Left ventricle myocardium superior (tissue), 1 donor: ENCODE data around the gene ZNF684. TPM values are rescaled to one million over a fixed set of nuclear protein-coding genes. Genes with fewer than 3 reads are reported as not detected.
"Not testable (repeated sequence)": the region's sequence is repeated elsewhere in the genome, so short reads cannot be mapped to it uniquely, and the experiment has no call there.

ENCODE experiments used
- ATAC-seq: fragments of 200-7000 bp; cut with Tn5 transposase; one replicate; pipeline ENCODE4 v1.9.1; 2020; ENCODE audit warnings: mild to moderate bottlenecking, moderate library complexity
- DNase-seq: peaks from one replicate; pipeline ENCODE4 v3.0.0-alpha.2; 2020
- intact Hi-C: fragments of 100-400 bp; cut with micrococcal nuclease; formaldehyde crosslinking; loops from one replicate; pipeline ENCODE4 v1.11.0; 2022
- total RNA-seq: library from RNA; stranded (reverse); fragmentation: NEBNext Ultra II Directional; extraction: Animal tissue kit (Norgen Biotek cat#: 25700); gene quantifications from one replicate; pipeline ENCODE4 v1.2.1, GENCODE V29; 2021
- donor health status: DM: no; HTN: yes; CAD: no; lungs with severe emphysema.

ZNF684 gene
- total RNA-seq, 1 donor from 2014 or later, result 8.6 TPM

DNA sequence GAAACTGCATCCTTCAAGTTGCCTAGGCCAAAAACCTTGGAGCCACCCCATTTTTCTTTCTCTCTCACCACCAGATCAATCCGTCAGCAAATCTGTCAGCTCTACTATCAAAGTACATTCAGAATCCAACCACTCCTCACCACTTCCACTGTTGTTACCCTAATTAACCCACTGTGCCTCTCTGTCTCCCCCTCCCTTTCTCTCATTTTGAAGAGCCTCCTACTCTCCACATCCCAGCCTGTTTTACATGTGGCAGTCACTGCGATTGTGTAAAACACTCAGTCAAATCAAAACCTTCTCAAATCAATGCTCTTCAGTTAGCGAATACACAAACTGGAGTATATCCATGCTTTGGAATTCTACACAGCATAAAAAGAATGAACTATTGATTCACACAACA lies 33.1 kb downstream of the ZNF684 start:
- ATAC-seq (no peak), DNase-seq (no peak)
- intact Hi-C loops, result no loop called here

DNA sequence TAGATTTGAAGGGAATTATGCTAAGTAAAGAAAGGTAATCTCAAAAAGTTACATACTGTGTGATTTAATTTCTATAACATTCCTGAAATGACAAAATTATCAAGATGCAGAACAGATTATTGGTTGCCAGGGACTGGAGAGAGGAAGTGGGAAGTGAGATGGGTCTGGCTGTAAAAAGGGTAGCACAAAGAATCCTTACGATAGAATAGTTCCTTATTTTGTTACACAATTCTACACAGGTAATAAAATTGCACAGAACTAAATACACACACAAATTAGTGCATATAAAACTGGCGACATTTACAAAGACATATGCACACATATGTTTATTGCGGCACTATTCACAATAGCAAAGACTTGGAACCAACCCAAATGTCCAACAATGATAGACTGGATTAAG lies 33.5 kb downstream of the ZNF684 start:
- intact Hi-C loops, result no loop called here
- ATAC-seq (no peak), DNase-seq (no peak)

DNA sequence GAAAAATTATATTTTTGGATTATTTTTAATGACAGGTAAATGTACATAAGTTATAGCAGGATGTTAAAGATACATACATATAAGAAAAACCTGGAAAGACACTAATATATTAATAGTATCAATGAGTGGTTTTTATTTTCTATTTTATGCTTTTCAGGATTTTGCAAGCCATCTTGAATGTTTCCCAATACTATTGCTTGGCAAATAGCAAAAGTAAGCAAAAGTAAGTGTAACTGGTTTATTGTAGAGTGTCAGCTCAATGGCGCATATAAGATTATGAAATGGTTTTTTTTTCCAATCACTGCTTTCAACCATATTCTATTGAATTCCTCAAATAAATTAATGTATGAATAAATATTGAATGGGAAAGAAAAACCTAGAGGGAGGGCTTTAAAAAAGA lies 36.4 kb downstream of the ZNF684 start:
- ATAC-seq (no peak), DNase-seq (no peak)
- intact Hi-C loops, result no loop called here

DNA sequence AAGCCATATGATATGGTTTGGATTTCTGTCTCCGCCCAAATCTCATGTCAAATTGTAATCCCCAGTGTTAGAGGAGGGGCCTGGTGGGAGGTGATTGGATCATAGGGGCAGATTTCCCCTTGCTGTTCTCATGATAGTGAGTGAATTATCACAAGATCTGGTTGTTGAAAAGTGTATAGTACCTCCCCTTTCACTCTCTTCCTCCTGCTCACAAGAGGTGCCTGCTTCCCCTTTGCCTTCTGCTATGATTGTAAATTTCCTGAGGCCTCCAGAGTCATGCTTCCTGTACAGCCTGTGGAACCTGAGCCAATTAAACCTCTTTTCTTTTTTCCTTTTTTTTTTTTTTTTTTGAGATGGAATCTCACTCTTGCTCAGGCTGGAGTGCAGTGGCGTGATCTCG lies 43.4 kb downstream of the ZNF684 start:
- ATAC-seq, intact Hi-C loops, DNase-seq: not testable (repeated sequence)

DNA sequence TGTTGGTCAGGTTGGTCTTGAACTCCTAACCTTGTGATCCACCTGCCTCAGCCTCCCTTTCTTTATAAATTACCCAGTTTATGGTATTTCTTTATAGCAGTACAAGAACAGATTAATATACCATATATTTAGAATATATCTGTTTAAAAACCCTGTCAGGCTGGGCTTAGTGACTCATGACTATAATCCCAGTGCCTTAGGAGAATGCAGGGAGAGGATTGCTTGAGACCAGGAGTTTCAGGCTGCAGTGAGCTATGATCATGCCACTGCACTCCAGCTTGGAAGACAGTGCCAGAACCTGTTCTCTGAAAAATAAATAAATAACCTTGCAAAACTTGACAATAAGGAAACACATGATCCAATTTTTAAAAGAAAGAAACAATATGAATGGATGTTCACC lies 43.9 kb downstream of the ZNF684 start:
- intact Hi-C loops, result no loop called here
- ATAC-seq, result no peak
- DNase-seq, result no peak

DNA sequence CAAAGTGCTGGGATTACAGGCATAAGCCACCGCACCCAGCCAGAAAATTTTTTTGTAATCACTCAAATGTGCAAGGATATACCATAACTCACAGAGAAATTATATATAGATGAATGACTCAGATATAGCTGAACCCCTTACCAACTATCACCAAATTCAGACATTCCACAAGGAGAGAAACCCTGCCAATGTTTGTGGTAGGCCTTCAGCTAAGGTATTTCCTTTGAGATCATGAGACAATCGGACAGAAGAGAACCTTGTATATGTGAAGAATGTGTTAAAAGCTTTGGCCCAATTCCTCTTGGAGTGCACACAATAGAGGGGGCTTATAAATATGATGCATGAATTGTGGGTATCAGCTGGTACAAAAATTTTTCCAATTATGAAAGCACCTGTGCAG lies 50.7 kb downstream of the ZNF684 start:
- ATAC-seq, result no peak
- DNase-seq, result no peak
- intact Hi-C loops, result no loop called here

DNA sequence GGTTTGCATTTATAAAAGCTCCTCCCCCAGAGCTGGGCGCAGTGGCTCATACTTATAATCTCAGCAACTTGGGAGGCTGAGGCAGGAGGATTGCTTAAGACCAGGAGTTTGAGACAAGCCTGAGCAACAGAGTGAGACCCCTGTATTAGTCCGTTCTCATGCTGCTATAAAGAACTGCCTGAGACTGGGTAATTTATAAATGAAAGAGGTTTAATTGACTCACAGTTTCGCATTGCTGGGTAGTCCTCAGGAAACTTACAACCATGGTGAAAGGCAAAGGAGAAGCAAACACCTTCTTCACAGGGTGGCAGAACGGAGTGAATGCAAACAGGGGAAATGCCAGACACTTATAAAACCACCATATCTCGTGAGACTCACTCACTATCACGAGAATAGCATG lies 52.5 kb downstream of the ZNF684 start:
- DNase-seq (no peak), ATAC-seq (no peak)
- intact Hi-C loops, result no loop called here

DNA sequence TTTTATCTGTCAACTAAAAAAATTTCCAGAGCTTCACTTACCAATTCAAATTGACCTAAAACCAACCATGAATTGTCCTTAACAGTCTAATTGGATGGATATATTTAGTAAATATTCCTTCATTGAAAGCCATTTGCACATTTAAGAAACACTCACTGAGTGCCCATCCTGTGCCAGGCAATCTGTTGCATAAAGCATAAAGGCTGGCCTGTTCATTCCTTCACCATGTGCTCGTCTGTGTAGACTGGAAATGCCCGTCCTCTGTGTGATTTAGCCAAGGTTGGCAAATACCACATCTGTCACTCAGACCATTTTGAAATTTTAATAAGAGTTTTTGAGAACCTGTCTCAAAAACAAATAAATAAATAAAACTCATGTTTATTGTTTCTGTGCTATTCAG lies 57.1 kb downstream of the ZNF684 start:
- DNase-seq (no peak), ATAC-seq (no peak)
- intact Hi-C loops, result no loop called here

DNA sequence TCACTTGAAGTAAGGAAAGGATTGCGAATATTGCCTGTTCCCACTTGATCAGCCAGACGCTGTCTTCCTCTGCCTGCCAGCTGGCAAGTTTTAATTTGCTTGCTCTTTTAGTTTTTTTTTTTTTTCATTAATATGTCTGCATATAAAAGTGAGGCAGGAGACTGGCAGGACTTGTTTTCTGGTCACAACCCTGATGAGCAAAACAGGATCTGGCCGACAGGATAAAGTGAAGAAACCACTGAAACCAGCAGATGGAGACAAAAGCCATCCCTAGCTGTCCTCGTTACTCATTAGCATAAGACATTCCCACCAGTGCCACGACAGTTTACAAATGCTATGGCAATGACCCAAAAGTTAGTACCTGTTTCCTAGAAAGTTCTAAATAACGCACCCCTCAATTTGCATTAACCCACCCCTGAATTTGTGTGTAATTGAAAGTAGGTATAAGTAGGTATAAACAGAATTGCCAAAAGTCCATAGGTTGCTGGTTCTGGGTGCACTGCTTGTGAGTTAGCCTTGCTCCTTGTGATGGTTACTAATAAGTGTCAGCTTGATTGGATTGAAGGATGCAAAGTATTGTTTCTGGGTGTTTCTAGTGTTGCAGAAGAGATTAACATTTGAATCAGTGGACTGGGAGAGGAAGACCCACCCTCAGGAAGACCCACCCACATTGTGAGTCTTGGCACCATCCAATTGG lies 60.8 kb downstream of the ZNF684 start:
- ATAC-seq (peak; percentile 61), DNase-seq (no peak)
- intact Hi-C loops, result no loop called here

DNA sequence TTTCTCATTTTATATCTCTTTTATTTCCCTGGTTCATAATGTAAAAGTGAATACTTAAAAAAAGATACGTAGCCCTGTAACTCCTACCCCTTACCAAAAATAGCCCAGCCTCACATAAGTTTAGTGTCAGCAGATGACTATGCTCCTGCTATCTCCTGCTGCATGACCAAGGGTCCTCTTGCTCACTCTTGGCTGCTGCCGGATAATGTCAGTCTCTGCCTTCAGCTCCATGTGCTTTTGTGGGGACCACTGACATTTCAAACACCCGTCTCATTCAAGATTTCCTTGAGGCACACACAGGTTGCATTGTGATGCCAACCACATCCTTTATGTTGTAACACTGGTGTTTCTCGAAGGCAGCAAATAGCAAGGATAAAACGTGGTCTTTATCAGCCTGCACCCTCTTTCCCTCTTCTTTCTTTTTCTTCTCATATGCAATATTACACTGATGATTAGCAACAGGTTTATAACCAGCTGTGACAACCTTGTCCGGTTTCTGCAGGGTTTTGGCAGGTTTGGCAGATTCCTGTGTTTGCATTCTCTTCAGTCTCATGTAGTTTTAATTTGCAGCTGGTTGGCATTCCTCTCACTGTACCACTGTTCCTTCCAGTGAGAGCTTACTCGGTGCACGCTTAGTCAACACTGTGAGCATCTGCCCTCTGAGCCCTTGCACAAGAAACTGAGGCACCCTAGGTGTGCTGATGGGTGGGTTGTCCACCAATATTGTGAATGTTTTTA lies 62.2 kb downstream of the ZNF684 start:
- intact Hi-C loops, result no loop called here
- no peak for ATAC-seq
- DNase-seq, result no peak

DNA sequence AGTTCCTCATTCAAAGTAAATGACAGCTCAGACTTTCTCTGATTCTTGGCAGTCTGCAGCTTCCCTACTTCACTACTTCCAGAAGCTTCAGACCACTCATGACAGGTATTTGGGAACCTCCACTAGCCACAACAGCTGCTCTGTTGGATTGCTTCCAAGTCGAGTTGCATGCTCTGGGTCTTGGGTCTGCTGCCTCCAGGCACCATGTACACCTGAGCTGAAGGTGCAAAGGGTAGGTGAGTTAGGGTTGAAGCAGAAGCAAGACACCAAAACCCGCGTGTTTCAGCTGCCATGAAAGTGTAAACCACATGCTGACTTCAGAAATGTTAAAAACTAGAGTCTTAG lies 62.7 kb downstream of the ZNF684 start:
- intact Hi-C loops, result no loop called here
- ATAC-seq, result no peak
- no peak for DNase-seq

DNA sequence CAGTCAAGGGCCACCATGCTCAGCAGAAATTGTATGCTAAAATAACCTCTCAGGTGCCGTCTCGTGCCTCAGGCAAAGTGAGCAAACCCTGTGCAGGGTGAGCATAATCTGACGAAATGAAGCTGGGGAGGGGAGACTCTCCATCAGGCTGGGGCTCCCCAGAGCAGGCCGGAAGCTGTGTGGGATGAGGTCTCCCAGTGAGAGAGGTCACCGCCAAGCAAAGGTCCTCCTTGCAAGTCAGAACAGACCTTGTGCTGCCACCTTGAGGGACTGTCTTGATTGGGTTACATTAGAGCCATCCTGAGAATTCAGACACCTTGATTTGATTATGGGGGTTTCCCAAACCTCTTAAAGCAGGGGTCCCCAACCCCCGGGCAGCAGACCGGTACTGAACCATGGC lies 64.2 kb downstream of the ZNF684 start:
- DNase-seq (no peak), ATAC-seq (no peak)
- intact Hi-C loops, result no loop called here

Other genes starting within 250 kb of the ZNF684 start
- gene COL9A2, start 214.4 kb upstream of the ZNF684 start, total RNA-seq, result 0.45 TPM
- 15.1 TPM for gene SMAP2, start 157.9 kb upstream of the ZNF684 start, total RNA-seq
- gene ZFP69B, start 81.2 kb upstream of the ZNF684 start, total RNA-seq, result 0.87 TPM
- 1.9 TPM for gene ZFP69, start 54.3 kb upstream of the ZNF684 start, total RNA-seq
- gene EXO5, start 22.9 kb upstream of the ZNF684 start, total RNA-seq, result 4.5 TPM
- 0.92 TPM for gene RIMS3, start 134.0 kb downstream of the ZNF684 start, total RNA-seq
- gene NFYC, start 160.1 kb downstream of the ZNF684 start, total RNA-seq, result 78.6 TPM